ENCODE results near the gene EIF2S2.

DNA sequence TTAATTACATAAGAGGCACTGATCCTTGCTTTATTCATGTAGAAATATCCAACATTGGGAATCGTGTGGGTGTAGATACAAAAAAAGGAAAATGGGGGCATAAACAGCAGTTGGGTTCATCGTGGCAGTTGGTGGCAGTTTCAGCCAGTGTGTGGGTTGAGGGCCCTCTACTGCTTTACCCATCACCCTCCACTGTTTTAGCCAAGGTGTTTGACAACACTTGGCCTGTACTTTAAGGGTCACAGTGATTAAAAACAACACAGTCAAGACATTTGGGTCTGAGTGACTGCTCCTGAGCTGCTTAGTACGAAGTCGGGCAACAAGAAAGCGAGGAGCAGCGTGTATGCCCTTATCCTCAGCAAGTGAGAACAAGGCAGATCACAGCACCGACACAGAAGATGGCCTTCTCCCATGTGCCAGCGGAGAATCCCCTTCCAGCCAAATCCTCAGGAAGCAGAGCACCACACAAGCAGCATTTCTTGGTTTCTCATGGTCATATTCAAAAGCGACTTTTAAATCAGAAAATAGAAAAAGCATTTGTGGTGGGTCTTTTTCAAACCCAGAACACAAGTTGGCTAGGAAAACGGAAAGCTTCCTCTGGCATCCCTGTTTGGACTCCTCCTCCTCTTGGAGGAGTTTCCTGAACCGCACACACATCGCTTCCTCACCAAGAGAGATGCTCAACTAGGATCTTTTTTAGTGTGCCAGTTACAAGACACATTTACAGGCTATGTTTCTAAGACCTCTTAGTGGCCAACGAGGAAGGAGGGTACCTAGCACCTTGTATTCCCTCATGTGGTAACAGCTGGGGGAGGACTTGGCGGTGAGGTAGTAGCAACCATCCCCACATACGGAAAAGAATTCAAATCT lies 23.5 kb downstream of the EIF2S2 start:
- TF ChIP-seq, protein P1, sequence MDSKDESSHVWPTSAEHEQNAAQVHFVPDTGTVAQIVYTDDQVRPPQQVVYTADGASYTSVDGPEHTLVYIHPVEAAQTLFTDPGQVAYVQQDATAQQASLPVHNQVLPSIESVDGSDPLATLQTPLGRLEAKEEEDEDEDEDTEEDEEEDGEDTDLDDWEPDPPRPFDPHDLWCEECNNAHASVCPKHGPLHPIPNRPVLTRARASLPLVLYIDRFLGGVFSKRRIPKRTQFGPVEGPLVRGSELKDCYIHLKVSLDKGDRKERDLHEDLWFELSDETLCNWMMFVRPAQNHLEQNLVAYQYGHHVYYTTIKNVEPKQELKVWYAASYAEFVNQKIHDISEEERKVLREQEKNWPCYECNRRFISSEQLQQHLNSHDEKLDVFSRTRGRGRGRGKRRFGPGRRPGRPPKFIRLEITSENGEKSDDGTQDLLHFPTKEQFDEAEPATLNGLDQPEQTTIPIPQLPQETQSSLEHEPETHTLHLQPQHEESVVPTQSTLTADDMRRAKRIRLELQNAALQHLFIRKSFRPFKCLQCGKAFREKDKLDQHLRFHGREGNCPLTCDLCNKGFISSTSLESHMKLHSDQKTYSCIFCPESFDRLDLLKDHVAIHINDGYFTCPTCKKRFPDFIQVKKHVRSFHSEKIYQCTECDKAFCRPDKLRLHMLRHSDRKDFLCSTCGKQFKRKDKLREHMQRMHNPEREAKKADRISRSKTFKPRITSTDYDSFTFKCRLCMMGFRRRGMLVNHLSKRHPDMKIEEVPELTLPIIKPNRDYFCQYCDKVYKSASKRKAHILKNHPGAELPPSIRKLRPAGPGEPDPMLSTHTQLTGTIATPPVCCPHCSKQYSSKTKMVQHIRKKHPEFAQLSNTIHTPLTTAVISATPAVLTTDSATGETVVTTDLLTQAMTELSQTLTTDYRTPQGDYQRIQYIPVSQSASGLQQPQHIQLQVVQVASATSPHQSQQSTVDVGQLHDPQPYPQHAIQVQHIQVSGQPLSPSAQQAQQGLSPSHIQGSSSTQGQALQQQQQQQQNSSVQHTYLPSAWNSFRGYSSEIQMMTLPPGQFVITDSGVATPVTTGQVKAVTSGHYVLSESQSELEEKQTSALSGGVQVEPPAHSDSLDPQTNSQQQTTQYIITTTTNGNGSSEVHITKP (tag by site-specific recombination; IDR thresholded peaks at IDR 0.05), result no peak
- TF ChIP-seq, protein P2, sequence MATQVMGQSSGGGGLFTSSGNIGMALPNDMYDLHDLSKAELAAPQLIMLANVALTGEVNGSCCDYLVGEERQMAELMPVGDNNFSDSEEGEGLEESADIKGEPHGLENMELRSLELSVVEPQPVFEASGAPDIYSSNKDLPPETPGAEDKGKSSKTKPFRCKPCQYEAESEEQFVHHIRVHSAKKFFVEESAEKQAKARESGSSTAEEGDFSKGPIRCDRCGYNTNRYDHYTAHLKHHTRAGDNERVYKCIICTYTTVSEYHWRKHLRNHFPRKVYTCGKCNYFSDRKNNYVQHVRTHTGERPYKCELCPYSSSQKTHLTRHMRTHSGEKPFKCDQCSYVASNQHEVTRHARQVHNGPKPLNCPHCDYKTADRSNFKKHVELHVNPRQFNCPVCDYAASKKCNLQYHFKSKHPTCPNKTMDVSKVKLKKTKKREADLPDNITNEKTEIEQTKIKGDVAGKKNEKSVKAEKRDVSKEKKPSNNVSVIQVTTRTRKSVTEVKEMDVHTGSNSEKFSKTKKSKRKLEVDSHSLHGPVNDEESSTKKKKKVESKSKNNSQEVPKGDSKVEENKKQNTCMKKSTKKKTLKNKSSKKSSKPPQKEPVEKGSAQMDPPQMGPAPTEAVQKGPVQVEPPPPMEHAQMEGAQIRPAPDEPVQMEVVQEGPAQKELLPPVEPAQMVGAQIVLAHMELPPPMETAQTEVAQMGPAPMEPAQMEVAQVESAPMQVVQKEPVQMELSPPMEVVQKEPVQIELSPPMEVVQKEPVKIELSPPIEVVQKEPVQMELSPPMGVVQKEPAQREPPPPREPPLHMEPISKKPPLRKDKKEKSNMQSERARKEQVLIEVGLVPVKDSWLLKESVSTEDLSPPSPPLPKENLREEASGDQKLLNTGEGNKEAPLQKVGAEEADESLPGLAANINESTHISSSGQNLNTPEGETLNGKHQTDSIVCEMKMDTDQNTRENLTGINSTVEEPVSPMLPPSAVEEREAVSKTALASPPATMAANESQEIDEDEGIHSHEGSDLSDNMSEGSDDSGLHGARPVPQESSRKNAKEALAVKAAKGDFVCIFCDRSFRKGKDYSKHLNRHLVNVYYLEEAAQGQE (tag by site-specific recombination; IDR thresholded peaks at IDR 0.05), result no peak
- TF ChIP-seq, protein P3, sequence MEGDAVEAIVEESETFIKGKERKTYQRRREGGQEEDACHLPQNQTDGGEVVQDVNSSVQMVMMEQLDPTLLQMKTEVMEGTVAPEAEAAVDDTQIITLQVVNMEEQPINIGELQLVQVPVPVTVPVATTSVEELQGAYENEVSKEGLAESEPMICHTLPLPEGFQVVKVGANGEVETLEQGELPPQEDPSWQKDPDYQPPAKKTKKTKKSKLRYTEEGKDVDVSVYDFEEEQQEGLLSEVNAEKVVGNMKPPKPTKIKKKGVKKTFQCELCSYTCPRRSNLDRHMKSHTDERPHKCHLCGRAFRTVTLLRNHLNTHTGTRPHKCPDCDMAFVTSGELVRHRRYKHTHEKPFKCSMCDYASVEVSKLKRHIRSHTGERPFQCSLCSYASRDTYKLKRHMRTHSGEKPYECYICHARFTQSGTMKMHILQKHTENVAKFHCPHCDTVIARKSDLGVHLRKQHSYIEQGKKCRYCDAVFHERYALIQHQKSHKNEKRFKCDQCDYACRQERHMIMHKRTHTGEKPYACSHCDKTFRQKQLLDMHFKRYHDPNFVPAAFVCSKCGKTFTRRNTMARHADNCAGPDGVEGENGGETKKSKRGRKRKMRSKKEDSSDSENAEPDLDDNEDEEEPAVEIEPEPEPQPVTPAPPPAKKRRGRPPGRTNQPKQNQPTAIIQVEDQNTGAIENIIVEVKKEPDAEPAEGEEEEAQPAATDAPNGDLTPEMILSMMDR (tag by site-specific recombination; IDR thresholded peaks at IDR 0.05), result no peak
- TF ChIP-seq ZNF501 (tag by site-specific recombination; IDR thresholded peaks at IDR 0.05) (no peak), SP2 (tag by site-specific recombination; IDR thresholded peaks at IDR 0.05) (no peak), ZNF10 (tag by site-specific recombination; IDR thresholded peaks at IDR 0.05) (no peak), ZBTB7A (tag by site-specific recombination; IDR thresholded peaks at IDR 0.05; ENCODE audit: low read depth) (no peak), BCL11B (tag by site-specific recombination; IDR thresholded peaks at IDR 0.05; ENCODE audit: low read depth) (no peak), SCRT2 (tag by site-specific recombination; IDR thresholded peaks at IDR 0.05) (no peak), ZNF184 (tag by site-specific recombination; IDR thresholded peaks at IDR 0.05) (no peak), ZNF133 (tag by site-specific recombination; IDR thresholded peaks at IDR 0.05) (no peak)

Measured in HEK293 (cell line).